K562 (cell line): ENCODE measurements around the gene TCOF1. TPM values are rescaled to one million over a fixed set of nuclear protein-coding genes. Genes with fewer than 3 reads are reported as not detected.

ENCODE experiments used
- ARID2 ChIP-seq: fragments of 450-650 bp; IDR thresholded peaks from 2 replicates; pipeline ENCODE4 v1.6.1; 2017; ENCODE audit warnings: antibody characterized with exemption, mild to moderate bottlenecking
- BACH1 ChIP-seq: fragments of 200-800 bp; sonication (Bioruptor generic); IDR thresholded peaks from 2 replicates; pipeline ENCODE4 v1.6.1; 2016; ENCODE audit warnings: missing genetic modification characterization, missing compliant biosample characterization
- CEBPG ChIP-seq, 3 experiments: fragments of 200-800 bp in 1 of 3; sonication (Bioruptor generic) in 1 of 3; sonication (generic) in 1 of 3; formaldehyde crosslinking in 1 of 3; IDR thresholded peaks in 2 of 3; conservative IDR thresholded peaks in 1 of 3; 2 replicates each; pipeline versions ENCODE4 v1.6.1 to v1.8.0; 2016 to 2022; ENCODE audit warnings: missing compliant biosample characterization in 2 of 3, missing genetic modification characterization in 2 of 3, mild to moderate bottlenecking in 1 of 3, missing genetic modification reagents in 1 of 3
- CREM ChIP-seq: IDR thresholded peaks from 2 replicates; pipeline ENCODE4 v1.6.1; 2014; ENCODE audit warnings: antibody characterized with exemption, low read depth
- CXXC5 ChIP-seq: fragments of 250-450 bp; sonication (Bioruptor Pico); IDR thresholded peaks from 2 replicates; pipeline ENCODE4 v1.8.0; 2022; ENCODE audit warnings: inconsistent platforms, mild to moderate bottlenecking, moderate library complexity
- DMBX1 ChIP-seq: fragments of 250-450 bp; sonication (Bioruptor Pico); IDR thresholded peaks from 2 replicates; pipeline ENCODE4 v1.8.0; 2022; ENCODE audit warnings: inconsistent platforms, mild to moderate bottlenecking, moderate library complexity, borderline replicate concordance
- HDAC3 ChIP-seq: fragments of 450-650 bp; IDR thresholded peaks from 2 replicates; pipeline ENCODE4 v1.6.1; 2018; ENCODE audit warnings: borderline replicate concordance, mild to moderate bottlenecking, moderate library complexity; ENCODE audit not compliant: partially characterized antibody
- HOXB6 ChIP-seq: fragments of 250-450 bp; sonication (Bioruptor Pico); IDR thresholded peaks from 2 replicates; pipeline ENCODE4 v1.5.1; 2022; ENCODE audit warnings: mild to moderate bottlenecking, borderline replicate concordance
- JUNB ChIP-seq: fragments of 450-650 bp; formaldehyde crosslinking; conservative IDR thresholded peaks from 2 replicates; pipeline ENCODE4 v1.4.0; 2020; ENCODE audit warnings: mild to moderate bottlenecking
- MYC ChIP-seq, 2 experiments: fragments of 250-450 bp in 1 of 2; sonication (Bioruptor Pico) in 1 of 2; IDR thresholded peaks; 2 replicates each; pipeline versions ENCODE4 v1.5.1 to v1.6.1; 2012 to 2021; ENCODE audit warnings: low read depth in 2 of 2, borderline replicate concordance in 1 of 2, improper control_type of control experiment in 1 of 2, low read length in 1 of 2, mild to moderate bottlenecking in 1 of 2, moderate library complexity in 1 of 2
- PTTG1 ChIP-seq: fragments of 450-650 bp; IDR thresholded peaks from 2 replicates; pipeline ENCODE4 v1.6.1; 2016; ENCODE audit warnings: low read depth, mild to moderate bottlenecking, missing genetic modification characterization, missing compliant biosample characterization
- RBM34 ChIP-seq: fragments of 200-400 bp; formaldehyde crosslinking; IDR thresholded peaks from 2 replicates; pipeline ENCODE4 v1.6.1; 2018; ENCODE audit warnings: low read length, borderline replicate concordance; ENCODE audit not compliant: insufficient read depth
- SMARCE1 ChIP-seq: fragments of 450-650 bp; IDR thresholded peaks from 2 replicates; pipeline ENCODE4 v1.7.1; 2016; ENCODE audit warnings: mild to moderate bottlenecking
- TRIM24 ChIP-seq, 2 experiments: fragments of 450-650 bp; IDR thresholded peaks; 2 replicates each; pipeline ENCODE4 v1.6.1; 2016
- USF1 ChIP-seq: sonication (generic); formaldehyde crosslinking; IDR thresholded peaks from 2 replicates; pipeline ENCODE4 v1.9.0; 2022; ENCODE audit warnings: mild to moderate bottlenecking, missing genetic modification reagents
- polyA plus RNA-seq, 8 experiments: library from polyadenylated mRNA; depleted of rRNA in 4 of 8; stranded (reverse) in 5 of 8; unstranded in 3 of 8; fragments of >200 nt; fragmentation: Nextera tagmentation in 2 of 8; fragmentation: Illumina TruSeq in 1 of 8; extraction: Ambion mirVana in 2 of 8; extraction: Trizol in 1 of 8; gene quantifications; 2 replicates each; pipeline versions ENCODE4 v1.2.1 to v1.2.3, GENCODE V29; 2011 to 2014; ENCODE audit warnings: inconsistent platforms in 1 of 8, missing spikeins in 1 of 8
- total RNA-seq, 7 experiments: library from RNA; depleted of rRNA in 6 of 7; stranded (reverse); fragments of >200 nt in 6 of 7; fragmentation: Illumina TruSeq in 2 of 7; extraction: Trizol in 2 of 7; gene quantifications; 2 replicates each; pipeline versions ENCODE4 v1.2.1 to v1.2.3, GENCODE V29; 2011 to 2021; ENCODE audit warnings: low replicate concordance in 1 of 7
- TF ChIP-seq, protein P1 (sequence below): fragments of 450-650 bp; IDR thresholded peaks from 2 replicates; pipeline ENCODE4 v1.6.1; 2016; ENCODE audit warnings: mild to moderate bottlenecking, moderate library complexity

The TCOF1 gene
- total and polyA plus RNA-seq, 9 of the 15 experiments (the other 6 are each of a cell fraction or from before 2014, with no cell fraction given): 9.8 to 134 (median 61.7) TPM

DNA sequence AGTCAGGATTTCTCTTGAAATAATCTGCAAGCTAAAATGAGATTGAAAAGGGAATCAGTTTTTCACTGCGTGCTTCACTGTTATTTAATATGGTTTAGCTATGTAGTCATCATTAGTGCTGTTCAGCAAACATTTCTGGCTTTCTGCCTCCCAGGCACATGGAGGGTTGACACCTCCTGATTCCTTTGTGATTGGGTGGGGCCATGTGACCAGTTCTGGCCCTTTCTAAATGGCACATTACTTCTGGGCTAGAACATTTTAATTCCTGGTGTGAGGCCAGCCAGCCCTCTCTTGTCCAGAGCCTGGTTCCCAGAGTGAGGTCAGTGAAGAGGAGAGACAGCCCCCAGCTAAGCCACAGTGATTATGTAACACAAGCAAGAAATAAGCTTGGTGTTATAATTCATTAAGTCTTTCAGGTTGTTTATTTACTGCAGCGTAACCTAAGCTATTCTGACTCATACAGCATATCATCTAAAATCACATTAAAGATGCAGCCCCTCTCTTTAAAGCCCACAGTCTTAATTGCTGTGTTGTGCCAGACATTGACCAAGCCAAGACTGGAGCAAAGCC, 37.4 kb upstream of the TCOF1 start (continued):
- TF ChIP-seq MYC (IDR thresholded peaks at IDR 0.05; ENCODE audit: low read depth, low read length) (no peak), MYC (CRISPR knock-in tag; IDR thresholded peaks at IDR 0.05; ENCODE audit: borderline replicate concordance, low read depth) (no peak), CREM (no peak), SMARCE1 (no peak), USF1 (peak; percentile 67), JUNB (CRISPR knock-in tag) (no peak), HDAC3 (no peak), HOXB6 (CRISPR knock-in tag) (no peak), BACH1 (tag) (no peak), ARID2 (no peak), CXXC5 (no peak), PTTG1 (tag) (no peak), DMBX1 (no peak), CEBPG (CRISPR knock-in tag; IDR thresholded peaks at IDR 0.05) (peak; percentile 41; the same call in 1 of the 2 replicates), CEBPG (tag; conservative IDR thresholded peaks at IDR 0.05 in 1 of 2, IDR thresholded peaks at IDR 0.05 in 1 of 2) (0 out of 4 replicates have a peak, but pooled peaks of 1 of the 2 experiments have one; percentile 49), RBM34 (no peak), TRIM24 (IDR thresholded peaks at IDR 0.05) (no peak)
- TF ChIP-seq, protein P1, sequence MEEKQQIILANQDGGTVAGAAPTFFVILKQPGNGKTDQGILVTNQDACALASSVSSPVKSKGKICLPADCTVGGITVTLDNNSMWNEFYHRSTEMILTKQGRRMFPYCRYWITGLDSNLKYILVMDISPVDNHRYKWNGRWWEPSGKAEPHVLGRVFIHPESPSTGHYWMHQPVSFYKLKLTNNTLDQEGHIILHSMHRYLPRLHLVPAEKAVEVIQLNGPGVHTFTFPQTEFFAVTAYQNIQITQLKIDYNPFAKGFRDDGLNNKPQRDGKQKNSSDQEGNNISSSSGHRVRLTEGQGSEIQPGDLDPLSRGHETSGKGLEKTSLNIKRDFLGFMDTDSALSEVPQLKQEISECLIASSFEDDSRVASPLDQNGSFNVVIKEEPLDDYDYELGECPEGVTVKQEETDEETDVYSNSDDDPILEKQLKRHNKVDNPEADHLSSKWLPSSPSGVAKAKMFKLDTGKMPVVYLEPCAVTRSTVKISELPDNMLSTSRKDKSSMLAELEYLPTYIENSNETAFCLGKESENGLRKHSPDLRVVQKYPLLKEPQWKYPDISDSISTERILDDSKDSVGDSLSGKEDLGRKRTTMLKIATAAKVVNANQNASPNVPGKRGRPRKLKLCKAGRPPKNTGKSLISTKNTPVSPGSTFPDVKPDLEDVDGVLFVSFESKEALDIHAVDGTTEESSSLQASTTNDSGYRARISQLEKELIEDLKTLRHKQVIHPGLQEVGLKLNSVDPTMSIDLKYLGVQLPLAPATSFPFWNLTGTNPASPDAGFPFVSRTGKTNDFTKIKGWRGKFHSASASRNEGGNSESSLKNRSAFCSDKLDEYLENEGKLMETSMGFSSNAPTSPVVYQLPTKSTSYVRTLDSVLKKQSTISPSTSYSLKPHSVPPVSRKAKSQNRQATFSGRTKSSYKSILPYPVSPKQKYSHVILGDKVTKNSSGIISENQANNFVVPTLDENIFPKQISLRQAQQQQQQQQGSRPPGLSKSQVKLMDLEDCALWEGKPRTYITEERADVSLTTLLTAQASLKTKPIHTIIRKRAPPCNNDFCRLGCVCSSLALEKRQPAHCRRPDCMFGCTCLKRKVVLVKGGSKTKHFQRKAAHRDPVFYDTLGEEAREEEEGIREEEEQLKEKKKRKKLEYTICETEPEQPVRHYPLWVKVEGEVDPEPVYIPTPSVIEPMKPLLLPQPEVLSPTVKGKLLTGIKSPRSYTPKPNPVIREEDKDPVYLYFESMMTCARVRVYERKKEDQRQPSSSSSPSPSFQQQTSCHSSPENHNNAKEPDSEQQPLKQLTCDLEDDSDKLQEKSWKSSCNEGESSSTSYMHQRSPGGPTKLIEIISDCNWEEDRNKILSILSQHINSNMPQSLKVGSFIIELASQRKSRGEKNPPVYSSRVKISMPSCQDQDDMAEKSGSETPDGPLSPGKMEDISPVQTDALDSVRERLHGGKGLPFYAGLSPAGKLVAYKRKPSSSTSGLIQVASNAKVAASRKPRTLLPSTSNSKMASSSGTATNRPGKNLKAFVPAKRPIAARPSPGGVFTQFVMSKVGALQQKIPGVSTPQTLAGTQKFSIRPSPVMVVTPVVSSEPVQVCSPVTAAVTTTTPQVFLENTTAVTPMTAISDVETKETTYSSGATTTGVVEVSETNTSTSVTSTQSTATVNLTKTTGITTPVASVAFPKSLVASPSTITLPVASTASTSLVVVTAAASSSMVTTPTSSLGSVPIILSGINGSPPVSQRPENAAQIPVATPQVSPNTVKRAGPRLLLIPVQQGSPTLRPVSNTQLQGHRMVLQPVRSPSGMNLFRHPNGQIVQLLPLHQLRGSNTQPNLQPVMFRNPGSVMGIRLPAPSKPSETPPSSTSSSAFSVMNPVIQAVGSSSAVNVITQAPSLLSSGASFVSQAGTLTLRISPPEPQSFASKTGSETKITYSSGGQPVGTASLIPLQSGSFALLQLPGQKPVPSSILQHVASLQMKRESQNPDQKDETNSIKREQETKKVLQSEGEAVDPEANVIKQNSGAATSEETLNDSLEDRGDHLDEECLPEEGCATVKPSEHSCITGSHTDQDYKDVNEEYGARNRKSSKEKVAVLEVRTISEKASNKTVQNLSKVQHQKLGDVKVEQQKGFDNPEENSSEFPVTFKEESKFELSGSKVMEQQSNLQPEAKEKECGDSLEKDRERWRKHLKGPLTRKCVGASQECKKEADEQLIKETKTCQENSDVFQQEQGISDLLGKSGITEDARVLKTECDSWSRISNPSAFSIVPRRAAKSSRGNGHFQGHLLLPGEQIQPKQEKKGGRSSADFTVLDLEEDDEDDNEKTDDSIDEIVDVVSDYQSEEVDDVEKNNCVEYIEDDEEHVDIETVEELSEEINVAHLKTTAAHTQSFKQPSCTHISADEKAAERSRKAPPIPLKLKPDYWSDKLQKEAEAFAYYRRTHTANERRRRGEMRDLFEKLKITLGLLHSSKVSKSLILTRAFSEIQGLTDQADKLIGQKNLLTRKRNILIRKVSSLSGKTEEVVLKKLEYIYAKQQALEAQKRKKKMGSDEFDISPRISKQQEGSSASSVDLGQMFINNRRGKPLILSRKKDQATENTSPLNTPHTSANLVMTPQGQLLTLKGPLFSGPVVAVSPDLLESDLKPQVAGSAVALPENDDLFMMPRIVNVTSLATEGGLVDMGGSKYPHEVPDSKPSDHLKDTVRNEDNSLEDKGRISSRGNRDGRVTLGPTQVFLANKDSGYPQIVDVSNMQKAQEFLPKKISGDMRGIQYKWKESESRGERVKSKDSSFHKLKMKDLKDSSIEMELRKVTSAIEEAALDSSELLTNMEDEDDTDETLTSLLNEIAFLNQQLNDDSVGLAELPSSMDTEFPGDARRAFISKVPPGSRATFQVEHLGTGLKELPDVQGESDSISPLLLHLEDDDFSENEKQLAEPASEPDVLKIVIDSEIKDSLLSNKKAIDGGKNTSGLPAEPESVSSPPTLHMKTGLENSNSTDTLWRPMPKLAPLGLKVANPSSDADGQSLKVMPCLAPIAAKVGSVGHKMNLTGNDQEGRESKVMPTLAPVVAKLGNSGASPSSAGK: peak; percentile 43; the same call in 1 of the 2 replicates
